Gastrocnemius medialis (tissue), 4 donors: Measurements from ENCODE around the gene SH3BP2. TPM values are rescaled to one million over a fixed set of nuclear protein-coding genes. Genes with fewer than 3 reads are reported as not detected.

Experiments used
- ATAC-seq, 2 donors: fragments of 150-250 bp; one replicate each; pipeline ENCODE4 v1.9.1; 2016
- DNase-seq, 2 donors: peaks; one replicate each; pipeline ENCODE4 v3.0.0-alpha.2; 2019
- H3K27ac ChIP-seq, 4 donors: fragments of 200-600 bp; sonication (generic); 1 replicate in 1 of 4; 2 replicates in 3 of 4; pipeline ENCODE4 v1.5.1; 2016 to 2018; ENCODE audit warnings: mild to moderate bottlenecking in 2 of 4, moderate library complexity in 1 of 4
- H3K27me3 ChIP-seq, 3 donors: fragments of 200-600 bp; sonication (generic) in 2 of 3; 1 replicate in 1 of 3; 2 replicates in 2 of 3; pipeline versions ENCODE4 v1.5.1 to v1.6.0; 2016 to 2019; ENCODE audit warnings: mild to moderate bottlenecking in 1 of 3, moderate library complexity in 1 of 3
- H3K36me3 ChIP-seq, 2 donors: fragments of 200-600 bp; sonication (generic) in 1 of 2; one replicate each; pipeline ENCODE4 v1.5.1; 2017 to 2018
- H3K4me1 ChIP-seq, 2 donors: fragments of 200-600 bp; sonication (generic) in 1 of 2; one replicate each; pipeline ENCODE4 v1.5.1; 2016 to 2017; ENCODE audit warnings: mild to moderate bottlenecking in 2 of 2
- H3K4me3 ChIP-seq, 4 donors: fragments of 200-600 bp; sonication (generic) in 3 of 4; 1 replicate in 1 of 4; 2 replicates in 3 of 4; pipeline ENCODE4 v1.5.1; 2016 to 2019; ENCODE audit warnings: mild to moderate bottlenecking in 2 of 4
- H3K9me3 ChIP-seq, 3 donors: fragments of 200-600 bp; sonication (generic) in 2 of 3; 1 replicate in 1 of 3; 2 replicates in 2 of 3; pipeline ENCODE4 v1.5.1; 2016 to 2019
- POLR2A ChIP-seq, 2 donors: fragments of 450-650 bp; IDR thresholded peaks; one replicate each; pipeline ENCODE4 v1.6.1; 2017; ENCODE audit warnings: antibody characterized with exemption in 2 of 2, mild to moderate bottlenecking in 2 of 2, moderate library complexity in 2 of 2
- in situ Hi-C, 4 donors: fragments of 200-750 bp; cut with MboI; loops; one replicate each; pipeline versions ENCODE4 v1.15.0 to v1.8.0; 2017; ENCODE audit warnings: low sequenced_read_pairs in 4 of 4
- intact Hi-C: fragments of 100-400 bp; cut with DNase I; formaldehyde crosslinking; loops from one replicate; pipeline ENCODE4 v1.15.1; 2023; ENCODE audit warnings: low total_unique reads
- total RNA-seq, 4 donors: library from RNA; depleted of rRNA; stranded (reverse); fragments of >200 nt; gene quantifications; one replicate each; pipeline versions ENCODE4 v1.1.0 to v1.2.3, GENCODE V29; 2016
- TF ChIP-seq, protein P1 (sequence below), 5 experiments: fragments of 450-650 bp in 3 of 5; fragments of 200-600 bp in 2 of 5; sonication (generic) in 2 of 5; IDR thresholded peaks in 4 of 5; conservative IDR thresholded peaks in 1 of 5; 1 replicate in 4 of 5; 2 replicates in 1 of 5; pipeline ENCODE4 v1.5.1; 2016 to 2019; ENCODE audit warnings: antibody characterized with exemption in 5 of 5, mild to moderate bottlenecking in 3 of 5, moderate library complexity in 3 of 5

The SH3BP2 gene
- total RNA-seq, 4 donors from 2014 or later = 4.8 to 21.5 (median 12.0) TPM

DNA sequence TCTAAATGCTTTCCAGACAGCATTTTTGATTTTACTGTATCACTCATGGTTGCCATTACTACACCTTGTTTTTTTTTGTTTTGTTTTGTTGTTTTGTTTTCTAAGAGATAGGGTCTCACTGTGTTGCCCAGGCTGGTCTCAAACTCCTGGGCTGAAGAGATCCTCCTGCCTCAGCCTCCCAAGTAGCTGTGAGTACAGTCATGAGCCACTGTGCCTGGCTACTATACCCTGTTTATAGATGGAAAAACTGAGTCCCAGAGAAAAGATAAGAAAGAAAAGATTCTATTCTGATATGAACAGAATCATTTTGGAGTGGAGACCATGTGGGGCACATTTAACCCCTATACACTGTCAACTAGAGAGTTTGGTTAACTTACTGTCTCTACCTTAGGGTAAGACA, 70.8 kb downstream of the SH3BP2 start:
- no peak for DNase-seq
- no peaks in the 10 kb centered on the region for H3K36me3 ChIP-seq
- peaks cover 99 to 100% of the 10 kb centered on the region in 2 donors for H3K4me1 ChIP-seq
- H3K9me3 ChIP-seq = no peaks in the 10 kb centered on the region
- intact Hi-C loops (loop anchor here (10.0 kb wide), 2 partner anchors 99 to 329 kb away; partner anchors contain the start of gene FAM193A), in situ Hi-C loops (no loop called here)
- ATAC-seq = no peak
- no peaks in the 10 kb centered on the region for H3K27me3 ChIP-seq
- peak overlapping the region; percentile 70 to 84 (median 79) for H3K27ac ChIP-seq
- no peak for TF ChIP-seq POLR2A (IDR thresholded peaks at IDR 0.05)
- TF ChIP-seq, protein P1, sequence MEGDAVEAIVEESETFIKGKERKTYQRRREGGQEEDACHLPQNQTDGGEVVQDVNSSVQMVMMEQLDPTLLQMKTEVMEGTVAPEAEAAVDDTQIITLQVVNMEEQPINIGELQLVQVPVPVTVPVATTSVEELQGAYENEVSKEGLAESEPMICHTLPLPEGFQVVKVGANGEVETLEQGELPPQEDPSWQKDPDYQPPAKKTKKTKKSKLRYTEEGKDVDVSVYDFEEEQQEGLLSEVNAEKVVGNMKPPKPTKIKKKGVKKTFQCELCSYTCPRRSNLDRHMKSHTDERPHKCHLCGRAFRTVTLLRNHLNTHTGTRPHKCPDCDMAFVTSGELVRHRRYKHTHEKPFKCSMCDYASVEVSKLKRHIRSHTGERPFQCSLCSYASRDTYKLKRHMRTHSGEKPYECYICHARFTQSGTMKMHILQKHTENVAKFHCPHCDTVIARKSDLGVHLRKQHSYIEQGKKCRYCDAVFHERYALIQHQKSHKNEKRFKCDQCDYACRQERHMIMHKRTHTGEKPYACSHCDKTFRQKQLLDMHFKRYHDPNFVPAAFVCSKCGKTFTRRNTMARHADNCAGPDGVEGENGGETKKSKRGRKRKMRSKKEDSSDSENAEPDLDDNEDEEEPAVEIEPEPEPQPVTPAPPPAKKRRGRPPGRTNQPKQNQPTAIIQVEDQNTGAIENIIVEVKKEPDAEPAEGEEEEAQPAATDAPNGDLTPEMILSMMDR (IDR thresholded peaks at IDR 0.05 in 4 of 5, conservative IDR thresholded peaks at IDR 0.05 in 1 of 5) = no peak
- no peak overlapping the region for H3K4me3 ChIP-seq

DNA sequence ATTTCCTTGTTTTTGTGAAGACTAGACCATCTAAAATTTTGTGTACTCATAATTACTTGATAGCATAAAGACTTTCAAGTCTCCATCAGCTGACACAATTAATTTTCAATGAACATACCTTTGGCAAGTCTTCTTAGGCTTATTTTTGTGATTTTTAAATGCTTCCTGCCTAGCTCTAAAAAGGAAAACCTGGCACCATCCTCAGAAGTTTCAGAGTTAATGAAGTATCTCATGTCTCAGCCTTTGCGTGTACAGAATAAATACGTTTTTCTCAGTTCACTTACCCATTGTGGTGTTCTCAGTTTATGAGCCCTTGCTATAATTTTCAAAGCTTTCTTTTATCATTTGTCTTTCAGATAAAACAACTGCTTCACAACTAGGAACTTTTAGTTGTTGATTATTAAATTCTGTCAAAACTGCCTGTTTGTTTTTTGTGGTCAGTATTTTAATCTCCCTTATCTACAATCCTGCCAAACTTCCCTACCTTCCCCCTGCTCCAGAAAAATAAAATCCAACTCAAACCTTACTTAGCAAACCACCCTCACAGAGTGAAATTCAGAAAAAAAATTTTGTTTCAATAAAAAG, 72.4 kb downstream of the SH3BP2 start:
- peak overlapping the region; percentile 75 to 84 (median 79) for H3K27ac ChIP-seq
- H3K4me1 ChIP-seq = peaks cover 99 to 100% of the 10 kb centered on the region in 2 donors
- no peak for TF ChIP-seq POLR2A (IDR thresholded peaks at IDR 0.05)
- TF ChIP-seq, protein P1 (IDR thresholded peaks at IDR 0.05 in 4 of 5, conservative IDR thresholded peaks at IDR 0.05 in 1 of 5) = no peak
- no peaks in the 10 kb centered on the region for H3K9me3 ChIP-seq
- intact Hi-C loops = loop anchor here (10.0 kb wide), 2 partner anchors 100 to 330 kb away; partner anchors contain the start of gene FAM193A
- in situ Hi-C loops = no loop called here
- no peaks in the 10 kb centered on the region for H3K36me3 ChIP-seq
- ATAC-seq (no peak), DNase-seq (no peak)
- no peaks in the 10 kb centered on the region for H3K27me3 ChIP-seq
- H3K4me3 ChIP-seq = no peak overlapping the region

DNA sequence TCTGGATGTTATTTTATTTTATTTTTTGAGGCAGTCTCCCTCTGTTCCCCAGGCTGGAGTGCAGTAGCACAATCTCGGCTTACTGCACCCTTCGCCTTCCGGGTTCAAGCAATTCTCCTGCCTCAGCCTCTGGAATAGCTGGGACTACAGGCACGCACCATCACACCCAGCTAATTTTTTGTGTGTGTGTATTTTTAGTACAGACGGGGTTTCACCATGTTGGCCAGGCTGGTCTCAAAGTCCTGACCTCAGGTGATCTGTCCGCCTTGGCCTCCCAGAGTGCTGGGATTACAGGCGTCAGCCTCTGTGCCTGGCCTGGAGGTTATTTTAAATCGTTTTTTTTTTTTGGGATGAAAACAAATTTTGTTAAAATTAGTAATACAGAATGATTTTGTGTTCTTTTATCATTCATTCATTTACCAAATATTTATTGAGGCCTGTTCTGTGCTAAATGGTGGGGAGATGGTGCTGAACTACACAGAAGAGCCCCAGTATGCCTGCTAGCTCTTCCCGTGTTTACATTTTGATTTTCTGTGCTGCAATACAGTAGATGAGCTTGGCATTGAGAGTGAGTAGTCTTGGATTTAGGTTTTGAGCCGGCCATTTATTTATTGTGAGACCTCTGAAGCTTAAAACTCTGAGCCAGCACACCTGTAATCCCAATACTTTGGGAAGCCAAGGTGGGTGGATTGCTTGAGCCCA, 73.4 kb downstream of the SH3BP2 start:
- peak overlapping the region; percentile 75 to 84 (median 79) for H3K27ac ChIP-seq
- TF ChIP-seq, protein P1 (IDR thresholded peaks at IDR 0.05 in 4 of 5, conservative IDR thresholded peaks at IDR 0.05 in 1 of 5) = no peak
- TF ChIP-seq POLR2A (IDR thresholded peaks at IDR 0.05) = no peak
- DNase-seq (peak in 1 of 2 donors; percentile 71), ATAC-seq (peak in 1 of 2 donors; percentile 42)
- in situ Hi-C loops = no loop called here
- no peaks in the 10 kb centered on the region for H3K27me3 ChIP-seq
- no peaks in the 10 kb centered on the region for H3K9me3 ChIP-seq
- peak overlapping the region in 1 of 4 donors; percentile 11 for H3K4me3 ChIP-seq
- intact Hi-C loops = loop anchor here (10.0 kb wide), 2 partner anchors 102 to 332 kb away; partner anchors contain the start of gene FAM193A
- peaks cover 99 to 100% of the 10 kb centered on the region in 2 donors for H3K4me1 ChIP-seq
- no peaks in the 10 kb centered on the region for H3K36me3 ChIP-seq

DNA sequence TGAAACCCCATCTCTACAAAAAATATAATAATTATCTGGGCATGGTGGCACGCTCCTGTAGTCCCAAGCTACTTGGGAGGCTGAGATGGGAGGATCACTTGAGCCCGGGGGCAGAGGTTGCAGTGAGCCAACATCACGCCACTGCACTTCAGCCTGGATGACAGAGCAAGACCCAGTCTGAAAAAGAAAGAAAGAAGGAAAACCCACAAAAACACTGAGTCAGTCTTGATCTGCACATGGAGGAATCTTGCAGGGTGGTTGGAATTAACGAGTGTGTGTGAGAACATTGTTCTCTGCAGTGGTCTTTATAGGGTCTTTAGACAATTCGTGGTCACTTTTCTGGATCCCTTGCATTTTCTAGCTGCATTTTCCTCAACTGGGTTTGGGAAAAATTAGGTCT, 74.0 kb downstream of the SH3BP2 start:
- Histone ChIP-seq H3K9me3 (no peaks in the 10 kb centered on the region), H3K36me3 (no peaks in the 10 kb centered on the region), H3K27ac (peak overlapping the region; percentile 75 to 84 (median 79)), H3K4me3 (no peak overlapping the region), H3K27me3 (no peaks in the 10 kb centered on the region), H3K4me1 (peaks cover 99 to 100% of the 10 kb centered on the region in 2 donors)
- ATAC-seq = no peak
- in situ Hi-C loops (no loop called here), intact Hi-C loops (loop anchor here (10.0 kb wide), 2 partner anchors 102 to 332 kb away; partner anchors contain the start of gene FAM193A)
- no peak for TF ChIP-seq POLR2A (IDR thresholded peaks at IDR 0.05)
- TF ChIP-seq, protein P1 (IDR thresholded peaks at IDR 0.05 in 4 of 5, conservative IDR thresholded peaks at IDR 0.05 in 1 of 5) = no peak
- no peak for DNase-seq
